Renal pelvis (tissue), 4 donors: Measurements from ENCODE around the gene TMPRSS3. TPM values are rescaled to one million over a fixed set of nuclear protein-coding genes. Genes with fewer than 3 reads are reported as not detected.

Source experiments
- DNase-seq: peaks from one replicate; pipeline ENCODE4 v3.0.0-alpha.2; 2013
- polyA plus RNA-seq, 3 donors: library from polyadenylated mRNA; unstranded; fragments of 120-200 nt; gene quantifications; one replicate each; pipeline ENCODE4 v1.2.1, GENCODE V29; 2013; ENCODE audit not compliant: insufficient read length in 3 of 3

TMPRSS3 gene
- polyA plus RNA-seq, 3 donors: 1.3 to 3.4 (median 2.2) TPM

- no peak for DNase-seq
Observed at GRCh38 chr21:42388740-42389448, 7.0 kb downstream of the TMPRSS3 start.

GRCh38 chr21:42387843-42388340 lies 8.0 kb downstream of the TMPRSS3 start:
- no peak for DNase-seq

DNA sequence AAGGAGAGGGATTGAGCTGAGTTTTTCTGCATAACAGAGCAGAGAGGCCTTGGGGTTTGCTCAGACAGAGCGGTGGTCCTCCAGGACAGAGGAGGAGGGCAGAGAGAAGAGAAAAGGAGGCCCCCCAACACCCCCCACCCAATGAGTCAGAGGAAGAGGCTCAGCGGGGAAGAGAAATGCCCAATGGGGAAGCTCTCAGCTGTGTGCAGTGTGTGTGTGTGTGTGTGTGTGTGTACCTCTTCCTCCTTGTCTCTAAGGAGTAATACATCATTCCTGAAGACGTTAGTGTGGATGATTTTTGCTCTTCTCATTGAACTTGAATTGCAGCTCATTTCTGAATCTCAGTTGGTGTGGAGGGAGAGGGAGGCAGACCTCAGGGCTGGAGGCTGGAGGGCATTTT lies 8.7 kb downstream of the TMPRSS3 start:
- no peak for DNase-seq

- no peak for DNase-seq
Observed at GRCh38 chr21:42386034-42386591, 9.7 kb downstream of the TMPRSS3 start.

DNA sequence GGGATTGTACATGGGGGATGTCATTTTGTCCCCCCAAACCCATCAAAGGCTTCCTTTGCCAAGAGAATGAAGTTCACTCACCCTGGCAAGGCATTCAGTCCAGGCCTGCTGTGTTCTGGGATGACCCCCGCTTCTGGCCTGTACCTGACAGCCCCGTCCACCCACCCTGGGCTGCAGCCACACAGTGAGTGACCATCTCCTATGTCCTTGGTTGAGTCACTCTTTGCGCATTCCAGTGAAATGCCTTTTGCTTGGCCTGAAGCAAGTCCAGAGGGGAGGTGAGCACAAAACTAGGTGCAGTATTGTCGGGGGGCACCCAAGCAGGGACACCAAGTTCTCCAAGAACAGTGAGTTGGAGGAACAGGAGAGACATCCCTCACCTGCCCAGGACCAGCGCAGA lies 10.2 kb downstream of the TMPRSS3 start:
- no peak for DNase-seq

GRCh38 chr21:42384989-42385388 lies 10.9 kb downstream of the TMPRSS3 start:
- DNase-seq: no peak

DNA sequence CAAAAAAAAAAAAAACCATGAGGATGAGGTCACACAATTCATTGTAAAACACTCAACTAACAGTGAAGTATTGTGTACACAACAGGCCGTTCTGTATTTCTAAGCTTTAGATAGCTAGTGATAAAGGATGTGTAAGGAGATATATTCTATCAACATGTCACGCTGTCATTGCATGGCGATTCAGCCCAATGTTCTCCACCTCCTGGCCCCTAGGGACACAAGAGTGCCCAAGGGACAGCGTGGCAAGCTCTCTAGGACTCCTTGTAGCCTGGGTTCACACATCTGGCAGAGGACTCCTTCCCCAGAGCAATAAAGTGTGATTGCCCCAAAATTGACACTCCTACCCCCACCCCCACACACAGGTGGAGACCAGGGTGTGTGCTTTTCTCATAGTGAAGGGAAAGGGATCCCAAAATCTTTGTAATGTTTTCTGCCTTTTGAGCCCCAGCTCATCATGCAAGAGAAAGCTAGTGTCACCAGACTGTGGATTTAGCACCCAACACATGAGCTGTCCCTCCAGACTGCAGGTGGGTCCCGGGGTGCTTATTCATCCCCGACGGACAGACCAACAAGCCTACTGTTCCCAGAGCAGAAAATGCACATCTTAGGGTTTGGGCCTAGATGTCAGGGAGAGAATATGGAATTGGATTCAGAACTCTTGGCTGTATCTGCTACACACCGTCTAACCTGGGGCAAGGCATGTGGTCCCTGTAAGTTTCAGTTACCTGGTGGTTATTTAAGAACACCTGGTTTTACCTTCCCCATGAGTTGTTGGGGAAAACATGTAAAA lies 11.5 kb downstream of the TMPRSS3 start:
- no peak for DNase-seq

DNA sequence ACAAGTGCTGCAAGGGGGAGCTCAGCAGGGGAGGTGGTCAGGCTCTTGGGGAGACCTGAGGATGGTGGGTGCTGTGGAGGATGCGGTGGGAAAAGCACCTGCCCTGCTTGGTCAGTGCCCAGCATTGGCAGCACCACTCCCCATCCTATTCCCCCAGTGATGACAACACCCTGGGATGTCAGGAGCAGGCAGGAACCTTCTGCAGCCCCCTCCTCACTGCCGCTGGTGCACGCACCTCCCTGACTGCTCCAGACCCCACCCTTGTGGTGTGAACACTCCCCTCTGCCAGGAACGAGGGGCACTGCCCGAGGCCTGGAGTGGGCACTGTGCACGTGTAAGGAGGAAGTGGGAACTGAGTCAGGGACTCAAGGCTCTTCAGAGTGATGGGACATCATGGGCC lies 12.5 kb downstream of the TMPRSS3 start:
- no peak for DNase-seq

DNA sequence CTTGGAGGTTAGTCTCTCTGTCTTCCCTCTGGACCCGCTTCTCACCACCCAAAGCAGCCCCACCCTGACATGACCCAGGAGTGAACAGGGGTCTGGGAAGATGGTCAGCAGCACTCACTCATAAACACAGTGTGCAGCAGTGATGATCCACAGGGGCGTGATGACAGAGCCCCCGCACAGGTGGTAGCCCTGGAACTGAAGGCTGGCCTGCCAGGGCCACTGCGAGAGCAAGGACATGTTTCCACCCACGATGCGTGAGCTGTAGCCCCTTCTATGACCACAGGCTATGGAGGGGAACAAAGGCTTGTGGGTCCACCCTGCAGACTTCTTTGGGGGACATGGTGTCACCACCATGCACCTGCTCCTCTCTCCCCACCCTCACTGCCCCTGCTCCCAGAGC lies 12.9 kb downstream of the TMPRSS3 start:
- DNase-seq: no peak

- DNase-seq: no peak
Observed at GRCh38 chr21:42381347-42381984, 14.4 kb downstream of the TMPRSS3 start.

GRCh38 chr21:42379426-42380215 lies 16.2 kb downstream of the TMPRSS3 start:
- no peak for DNase-seq

GRCh38 chr21:42378418-42378817 lies 17.4 kb downstream of the TMPRSS3 start:
- DNase-seq: no peak

- DNase-seq: no peak
Observed at GRCh38 chr21:42377951-42378340, 17.9 kb downstream of the TMPRSS3 start.

GRCh38 chr21:42377211-42377950 lies 18.5 kb downstream of the TMPRSS3 start:
- DNase-seq: no peak

GRCh38 chr21:42376338-42376982 lies 19.4 kb downstream of the TMPRSS3 start:
- DNase-seq: no peak

- DNase-seq: no peak
Observed at GRCh38 chr21:42375966-42376337, 19.9 kb downstream of the TMPRSS3 start.

DNA sequence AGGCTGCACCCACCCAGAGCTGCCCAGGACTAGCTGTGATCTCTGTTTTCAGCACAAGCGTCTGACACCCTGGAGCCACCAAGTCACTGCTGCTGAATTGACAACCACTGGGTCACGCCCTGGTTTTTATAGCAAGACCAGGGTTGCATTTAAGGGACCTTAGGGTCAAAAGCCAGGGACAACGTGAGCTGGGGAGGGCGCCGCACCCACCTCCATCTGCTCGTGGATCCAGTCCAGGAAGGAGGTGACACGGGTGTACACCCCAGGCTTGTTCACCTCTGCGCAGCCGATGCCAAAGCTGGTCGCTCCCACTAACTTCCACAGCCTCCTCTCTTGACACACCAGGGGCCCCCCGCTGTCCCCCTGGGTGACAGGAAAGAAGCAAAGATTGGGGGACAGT lies 20.3 kb downstream of the TMPRSS3 start:
- no peak for DNase-seq

GRCh38 chr21:42374864-42375499 lies 20.9 kb downstream of the TMPRSS3 start:
- no peak for DNase-seq

GRCh38 chr21:42374457-42374856 lies 21.4 kb downstream of the TMPRSS3 start:
- DNase-seq: no peak

DNA sequence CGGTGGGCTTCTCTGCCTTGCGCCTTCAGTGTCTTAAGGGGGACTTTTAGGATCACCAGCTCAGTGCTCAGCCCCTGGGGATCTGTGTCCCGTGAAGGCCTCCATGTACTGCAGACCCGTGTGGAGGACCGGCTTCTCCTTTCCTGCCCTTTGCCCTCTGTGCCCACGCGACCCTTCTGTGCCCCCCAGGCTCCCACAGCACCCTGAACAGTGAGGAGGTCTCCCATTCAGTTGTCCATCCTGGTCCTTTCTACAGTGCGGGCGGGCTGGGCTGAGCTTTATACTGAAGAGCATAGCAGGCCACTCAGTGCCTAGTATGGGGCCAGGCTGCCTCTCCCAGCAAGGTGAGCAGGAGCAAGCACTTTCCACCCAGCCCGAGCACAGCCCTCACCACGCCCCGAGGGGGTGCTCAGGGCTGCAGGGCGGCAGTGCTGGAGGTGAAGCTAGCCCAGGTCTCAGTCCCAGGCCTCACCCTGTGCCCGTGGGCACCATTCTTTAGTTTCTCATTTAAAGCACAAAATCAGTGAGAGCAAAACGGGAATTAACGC lies 21.9 kb downstream of the TMPRSS3 start:
- DNase-seq: no peak
